Activated T-helper 1 cell treated with anti-CD3 and anti-CD28 coated beads, Interleukin-2, amount 50 U/mL, for 16 hours (primary cell): ENCODE measurements around the gene B3GNT5.
"Not testable (repeated sequence)": the region's sequence is repeated elsewhere in the genome, so short reads cannot be mapped to it uniquely, and the experiment has no call there.

Source experiments
- DNase-seq, 2 donors: peaks; one replicate each; pipeline ENCODE4 v3.0.0-alpha.2; 2020; ENCODE audit warnings: low read depth in 1 of 2, low spot score in 1 of 2

Gene B3GNT5

DNA sequence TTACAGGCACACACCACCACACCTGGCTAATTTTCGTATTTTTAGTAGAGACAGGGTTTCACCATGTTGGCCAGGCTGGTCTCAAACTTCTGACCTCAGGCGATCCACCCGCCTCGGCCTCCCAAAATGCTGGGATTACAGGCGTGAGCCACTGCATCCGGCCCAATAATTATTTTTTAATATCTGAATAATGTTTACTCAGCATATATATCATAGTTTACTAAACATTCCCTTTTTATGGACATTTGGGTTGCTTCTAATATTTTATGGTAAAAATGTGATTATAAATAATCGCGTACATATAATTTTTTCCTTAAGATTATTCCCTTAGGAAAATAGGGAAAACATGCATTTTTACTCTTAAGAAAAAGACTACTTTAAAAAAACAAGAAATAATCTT lies 22.8 kb upstream of the B3GNT5 start:
- not testable (repeated sequence) for DNase-seq

DNA sequence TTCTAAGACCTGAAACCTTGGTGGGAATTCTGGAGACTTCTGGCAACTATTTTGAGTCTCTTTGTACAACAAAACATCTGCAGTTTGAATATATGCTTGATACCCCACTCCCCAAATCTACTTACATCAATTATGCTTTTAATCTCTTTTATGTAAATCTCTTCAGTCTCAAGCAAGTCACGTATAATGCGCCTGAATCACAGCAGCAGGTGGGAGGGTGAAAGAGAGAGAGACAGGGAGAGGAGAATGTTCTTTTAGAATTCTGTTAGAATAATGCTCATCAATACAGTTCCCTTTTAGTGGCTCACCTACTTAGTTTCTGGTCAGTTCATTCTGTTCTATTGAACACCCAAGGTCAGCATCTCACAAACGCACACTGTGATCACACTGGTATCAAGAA lies 22.2 kb upstream of the B3GNT5 start:
- no peak for DNase-seq

DNA sequence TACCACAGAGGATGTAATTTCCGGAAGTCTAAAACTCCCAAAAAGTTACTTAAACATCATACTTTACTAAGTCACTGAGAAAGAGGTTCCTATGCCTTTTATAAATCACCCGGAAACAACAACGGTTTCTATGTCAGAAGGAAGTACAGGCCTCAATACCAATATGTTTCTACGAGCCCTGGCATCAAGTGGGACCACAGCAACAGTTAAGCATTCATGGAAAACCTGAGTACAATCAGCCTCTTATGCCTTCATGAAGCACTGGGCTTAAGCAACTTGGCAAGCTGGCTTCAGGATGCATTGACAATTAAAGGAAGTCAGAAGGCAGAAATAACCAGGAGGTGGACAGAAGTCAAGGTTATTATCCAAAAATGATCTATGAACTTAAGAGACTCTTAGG lies 19.1 kb upstream of the B3GNT5 start:
- DNase-seq = no peak

DNA sequence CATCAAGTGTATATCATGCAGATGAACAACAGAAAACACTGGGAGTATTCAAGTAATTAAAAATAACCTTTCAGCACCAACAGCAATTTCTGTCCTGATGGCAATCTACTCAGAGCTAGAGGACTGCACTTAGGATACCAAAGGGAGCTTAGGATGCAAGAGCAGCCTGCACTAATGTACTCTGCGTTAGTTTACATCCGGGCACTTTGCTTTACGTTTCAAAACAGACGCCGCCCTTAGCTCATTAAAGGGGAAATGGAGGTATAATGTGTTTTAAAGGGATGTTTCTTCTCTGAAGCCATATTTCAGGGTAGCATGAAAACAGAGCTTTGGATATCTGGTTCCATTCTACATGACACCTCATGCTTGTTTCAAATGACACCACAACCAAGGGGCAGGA lies 14.0 kb upstream of the B3GNT5 start:
- no peak for DNase-seq

DNA sequence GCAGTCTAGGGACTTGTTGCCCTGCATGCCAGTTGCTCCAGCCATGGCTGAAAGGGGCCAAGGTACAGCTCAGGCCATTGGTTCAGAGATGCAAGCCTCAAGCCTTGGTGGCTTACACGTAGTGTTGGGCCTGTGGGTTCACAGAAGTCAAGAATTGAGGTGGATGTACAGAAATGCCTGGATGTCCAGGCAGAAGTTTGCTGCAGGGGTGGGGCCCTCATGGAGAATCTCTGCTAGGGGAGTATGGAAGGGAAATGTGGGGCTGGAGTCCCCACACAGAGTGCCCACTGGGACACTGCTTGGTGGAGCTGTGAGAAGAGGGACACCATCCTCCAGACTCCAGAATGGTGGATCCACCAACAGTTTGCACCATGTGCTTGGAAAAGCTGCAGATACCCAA lies 10.6 kb upstream of the B3GNT5 start:
- DNase-seq = no peak

DNA sequence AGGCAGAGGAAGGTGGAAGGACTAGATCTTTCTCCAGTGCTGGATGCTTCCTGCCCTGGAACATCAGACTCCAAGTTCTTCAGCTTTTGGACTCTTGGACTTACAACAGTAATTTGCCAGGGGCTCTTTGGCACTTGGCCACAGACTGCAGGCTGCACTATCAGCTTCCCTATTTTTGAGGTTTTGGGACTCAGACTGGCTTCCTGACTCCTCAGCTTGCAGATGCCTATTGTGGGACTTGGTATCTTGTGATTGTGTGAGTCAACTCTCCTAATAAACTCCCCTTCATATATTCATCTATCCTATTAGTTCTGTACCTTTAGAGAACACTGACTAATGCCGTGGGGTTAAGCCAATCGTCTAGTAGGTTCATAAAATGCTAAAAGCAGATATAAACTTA lies 8.8 kb upstream of the B3GNT5 start:
- no peak for DNase-seq

DNA sequence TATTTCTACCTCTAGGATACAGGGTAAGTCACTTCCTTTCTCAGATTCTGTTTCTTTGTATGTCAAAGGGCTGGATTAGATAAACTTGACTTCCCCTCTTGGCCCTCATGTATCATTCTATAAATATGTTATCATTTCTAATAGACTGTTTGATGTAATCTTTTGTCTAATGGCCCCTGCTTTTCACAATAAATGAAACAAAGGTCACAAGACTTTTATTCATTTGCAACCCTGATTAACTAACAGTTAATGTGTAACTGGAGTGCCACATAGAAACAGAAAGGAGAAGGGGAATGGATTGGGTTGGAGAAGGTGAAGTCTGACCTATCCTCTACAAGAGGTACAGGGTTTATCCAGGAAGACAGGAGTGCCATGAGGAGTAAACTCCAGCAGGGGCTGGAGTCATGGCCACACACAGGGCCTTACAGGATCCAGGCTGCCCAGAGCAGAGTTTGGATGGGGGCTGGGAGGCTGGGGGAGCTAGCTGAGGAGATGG lies 8.0 kb upstream of the B3GNT5 start:
- DNase-seq = no peak

DNA sequence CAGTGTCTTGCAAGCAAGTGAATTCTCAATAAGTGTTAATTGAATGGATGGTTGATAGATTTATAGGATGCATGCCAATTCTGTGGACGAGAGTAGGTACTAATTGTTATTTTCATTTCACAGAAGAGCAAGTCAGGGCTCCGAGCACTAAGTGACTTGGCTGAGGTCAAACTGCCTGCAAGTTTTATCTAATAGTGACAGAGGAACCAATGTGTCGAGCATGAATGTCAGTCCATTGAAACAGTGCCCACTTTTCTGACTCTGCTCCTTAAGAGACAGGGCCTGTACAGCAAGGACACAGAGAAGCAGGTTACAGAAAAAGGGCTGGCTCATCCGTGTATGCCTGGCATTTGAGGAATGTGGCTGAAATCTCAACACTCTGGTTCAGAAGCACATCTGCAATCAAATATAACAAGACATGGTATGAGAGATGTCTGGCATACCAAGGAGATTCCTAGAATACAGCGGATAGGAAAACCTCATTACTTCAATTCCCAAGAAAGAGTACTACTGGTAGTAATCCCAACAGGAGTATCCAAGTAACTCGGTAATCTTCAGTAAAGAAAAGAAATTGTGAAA lies 6.0 kb upstream of the B3GNT5 start:
- DNase-seq = no peak

DNA sequence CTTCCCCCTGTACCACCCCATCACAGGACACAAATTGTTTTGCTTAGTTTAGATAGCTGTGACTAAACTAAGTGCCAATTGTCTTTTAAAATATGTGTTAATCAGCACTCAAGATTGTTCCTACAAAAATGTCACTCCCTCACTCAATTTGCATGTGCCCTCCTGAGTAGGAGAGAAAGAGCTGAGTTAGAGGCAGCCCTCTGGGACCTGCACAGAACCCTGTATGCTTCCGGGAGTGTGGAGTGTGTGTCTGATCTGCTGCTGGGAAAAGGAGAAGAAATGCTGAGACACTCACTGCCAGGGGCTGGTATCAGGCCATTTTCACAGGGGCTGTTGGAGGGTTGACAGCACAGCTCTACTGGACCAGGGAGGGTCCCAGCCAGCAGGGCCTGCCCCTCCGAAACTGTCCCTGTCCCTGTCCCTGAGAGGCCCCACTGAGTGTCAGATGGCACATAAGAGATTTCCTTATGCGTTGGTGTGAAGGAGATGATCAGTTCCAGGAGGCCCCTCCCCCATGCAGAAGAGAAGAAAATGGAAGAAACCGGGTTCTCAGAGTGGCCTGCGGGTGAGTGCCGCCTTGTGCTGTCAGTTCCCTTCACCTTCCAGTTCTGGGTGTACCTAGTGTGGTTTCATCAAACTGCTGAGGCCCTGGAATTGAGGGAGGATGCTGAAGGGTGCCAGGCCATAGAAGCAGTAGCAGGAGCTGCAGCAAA lies 3.9 kb upstream of the B3GNT5 start:
- DNase-seq = no peak

DNA sequence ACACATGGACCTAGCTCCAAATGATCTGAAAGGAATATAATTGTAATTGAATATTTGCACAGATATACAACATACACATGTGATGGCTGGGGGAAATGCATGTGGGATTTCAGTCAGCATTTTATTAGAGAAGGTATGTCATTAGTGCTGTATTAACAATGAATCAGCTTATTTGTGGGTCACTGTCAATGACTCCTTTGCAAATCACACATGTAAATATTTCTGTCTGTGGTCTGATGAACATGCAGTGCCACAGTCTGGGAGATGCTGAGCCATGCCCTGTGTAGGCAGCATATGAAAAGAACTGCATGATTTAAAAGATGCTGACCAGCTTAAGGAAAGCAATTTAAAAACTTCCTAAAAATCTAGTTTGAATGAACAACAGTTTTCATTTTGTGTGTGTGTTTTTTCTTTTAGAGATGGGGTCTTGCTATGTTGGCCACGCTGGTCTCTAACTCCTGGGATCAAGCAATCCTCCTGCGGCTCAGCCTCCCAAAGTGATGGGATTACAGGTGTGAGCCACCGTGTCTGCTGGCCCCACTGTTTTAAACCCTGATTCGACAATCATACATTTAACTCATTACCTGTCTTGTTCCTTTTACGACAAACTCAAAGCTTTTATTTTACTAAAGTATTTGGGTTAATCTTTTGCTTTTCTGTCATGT lies 803 bp upstream of the B3GNT5 start:
- DNase-seq = no peak

DNA sequence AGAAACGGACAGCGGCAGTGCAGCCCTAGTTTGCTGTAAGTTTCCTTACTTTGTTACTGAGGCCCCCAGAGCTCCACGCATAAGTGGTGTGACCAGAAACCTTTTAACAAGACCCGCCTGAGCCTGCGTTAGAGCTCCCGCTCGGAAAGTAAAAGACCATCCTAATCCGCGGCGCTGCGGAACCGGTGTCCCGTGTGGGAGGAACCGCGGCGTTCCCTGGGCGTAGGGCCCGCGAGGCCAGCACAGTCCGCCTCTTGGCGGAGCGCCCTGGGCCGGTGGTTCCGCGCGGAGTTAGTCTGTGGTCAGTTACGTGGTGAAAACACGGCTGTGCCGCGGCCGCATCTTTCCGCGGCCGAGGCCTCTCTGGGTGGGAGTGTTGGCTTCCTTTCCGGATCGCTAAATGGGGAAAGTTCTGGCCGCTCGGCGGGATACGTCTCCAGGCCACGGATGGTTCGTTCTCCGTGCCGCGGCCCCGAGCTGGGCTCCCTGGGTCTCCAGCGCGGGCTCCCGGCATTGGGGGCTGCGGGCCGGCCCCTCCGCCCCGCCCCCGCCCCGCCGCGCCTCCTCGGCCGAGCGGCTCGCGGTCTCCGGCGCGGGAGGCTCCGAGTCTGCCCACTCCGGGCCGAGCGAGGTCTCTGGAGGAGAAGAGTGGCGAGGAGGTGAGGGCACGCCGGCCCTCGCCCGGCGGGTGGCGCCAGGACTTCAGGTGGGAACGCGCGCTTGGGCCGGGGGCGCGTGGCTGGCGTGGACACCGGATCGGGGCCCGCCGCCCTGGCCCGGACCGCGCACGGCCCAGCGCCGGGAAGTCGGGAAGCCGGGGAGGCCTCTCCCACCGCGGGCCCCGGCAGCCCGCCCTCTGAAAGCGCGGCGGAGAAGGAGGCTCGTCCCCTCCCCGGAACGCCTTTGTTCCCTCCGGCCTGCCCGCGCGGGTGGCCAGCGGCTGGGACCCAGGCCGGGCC lies 754 bp downstream of the B3GNT5 start:
- no peak for DNase-seq

DNA sequence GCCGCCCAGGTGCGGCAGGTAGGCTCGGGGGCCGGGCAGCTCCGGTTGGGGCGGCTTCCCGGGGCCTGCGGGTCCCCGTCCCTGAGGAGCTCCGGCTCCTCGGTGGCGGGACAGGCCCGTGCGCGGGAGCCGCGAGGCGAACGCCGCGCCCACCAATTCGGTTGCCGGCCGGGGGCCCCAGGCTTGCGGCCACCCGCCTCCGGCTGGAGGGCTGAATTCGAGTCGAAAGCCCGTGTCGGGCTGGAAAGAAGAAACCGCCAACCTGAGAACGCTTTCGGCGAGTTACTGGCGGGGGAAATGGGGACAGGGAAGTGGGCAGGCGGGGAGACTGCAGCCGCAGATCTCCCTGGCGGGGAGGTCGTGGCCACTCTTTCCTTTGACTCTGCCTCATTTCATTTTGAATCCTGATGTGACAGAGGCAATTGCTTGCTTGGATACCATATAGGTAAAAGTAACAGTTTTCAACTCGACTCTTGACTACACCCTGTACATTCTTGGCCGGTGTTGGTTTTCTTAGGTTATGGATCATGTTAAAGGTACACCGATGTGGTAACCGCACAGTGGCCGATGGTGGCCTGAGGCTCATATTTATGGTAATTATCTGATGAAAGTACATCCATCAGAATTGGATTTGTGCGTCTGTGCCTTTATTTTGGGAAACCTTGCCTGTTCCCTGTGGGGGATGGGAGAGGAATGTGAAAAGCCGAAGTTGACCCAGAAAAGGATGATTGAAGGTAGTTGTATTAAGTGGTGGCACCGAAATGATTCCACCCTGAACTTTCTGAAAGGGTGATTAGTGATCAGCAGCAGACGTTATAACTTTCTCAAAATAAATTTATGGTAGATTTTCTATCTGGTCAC lies 1.7 kb downstream of the B3GNT5 start:
- no peak for DNase-seq

DNA sequence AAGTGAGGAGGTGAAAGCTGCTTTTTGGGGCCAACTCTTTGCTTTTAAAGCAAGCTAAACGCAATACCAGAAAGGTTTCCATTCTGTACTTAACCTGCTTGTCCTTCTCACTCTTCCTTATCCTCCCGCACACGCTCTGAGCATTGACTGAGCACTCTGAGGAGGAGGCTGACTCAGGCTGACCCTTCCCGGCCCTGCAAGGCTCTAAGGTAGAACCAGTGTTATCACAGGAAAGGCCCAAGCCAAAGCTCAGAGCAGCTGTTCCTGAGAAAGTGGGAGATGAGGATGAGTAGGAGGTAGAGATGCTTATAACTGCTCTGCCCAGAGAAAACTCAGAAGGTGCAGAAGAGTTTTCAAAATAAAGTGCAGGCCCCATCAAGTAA lies 2.3 kb downstream of the B3GNT5 start:
- no peak for DNase-seq

DNA sequence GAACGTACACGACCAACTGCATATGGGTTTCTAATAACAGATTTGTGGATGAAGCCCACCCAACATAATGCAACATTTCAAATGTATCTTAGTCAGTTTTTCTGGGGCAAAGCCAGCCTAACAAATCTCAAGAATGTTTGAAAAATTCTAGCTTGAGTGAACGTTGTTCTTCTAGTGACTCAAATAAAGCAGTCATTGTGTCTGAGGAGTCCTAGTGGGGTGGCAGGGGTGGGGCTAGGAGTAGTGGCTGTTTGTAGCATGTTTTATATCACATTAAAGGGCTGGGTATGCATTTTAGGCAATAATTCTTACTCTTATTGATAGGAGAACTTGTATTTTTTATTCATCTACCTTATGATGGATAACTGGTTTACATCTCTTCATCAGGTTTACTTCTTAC lies 6.0 kb downstream of the B3GNT5 start:
- DNase-seq = no peak

DNA sequence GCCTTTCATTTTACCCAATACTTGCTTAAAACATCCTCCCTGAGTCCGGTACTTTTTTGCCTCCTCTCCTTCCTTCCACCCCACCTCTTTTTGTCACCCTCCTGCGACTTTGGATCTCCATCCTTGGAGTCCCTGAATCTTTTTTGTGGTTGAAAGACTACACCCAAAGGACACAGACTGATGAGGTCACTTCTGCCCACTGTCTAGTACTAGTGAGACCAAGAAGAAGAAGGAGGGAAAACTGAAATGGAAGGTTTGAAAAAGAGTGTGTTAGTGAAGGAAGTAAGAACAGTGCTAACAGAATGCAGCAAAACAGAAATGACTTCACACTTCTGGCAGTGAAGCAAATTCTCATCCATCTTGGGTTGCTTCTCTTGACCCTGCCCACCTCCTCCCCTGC lies 6.6 kb downstream of the B3GNT5 start:
- DNase-seq = no peak

DNA sequence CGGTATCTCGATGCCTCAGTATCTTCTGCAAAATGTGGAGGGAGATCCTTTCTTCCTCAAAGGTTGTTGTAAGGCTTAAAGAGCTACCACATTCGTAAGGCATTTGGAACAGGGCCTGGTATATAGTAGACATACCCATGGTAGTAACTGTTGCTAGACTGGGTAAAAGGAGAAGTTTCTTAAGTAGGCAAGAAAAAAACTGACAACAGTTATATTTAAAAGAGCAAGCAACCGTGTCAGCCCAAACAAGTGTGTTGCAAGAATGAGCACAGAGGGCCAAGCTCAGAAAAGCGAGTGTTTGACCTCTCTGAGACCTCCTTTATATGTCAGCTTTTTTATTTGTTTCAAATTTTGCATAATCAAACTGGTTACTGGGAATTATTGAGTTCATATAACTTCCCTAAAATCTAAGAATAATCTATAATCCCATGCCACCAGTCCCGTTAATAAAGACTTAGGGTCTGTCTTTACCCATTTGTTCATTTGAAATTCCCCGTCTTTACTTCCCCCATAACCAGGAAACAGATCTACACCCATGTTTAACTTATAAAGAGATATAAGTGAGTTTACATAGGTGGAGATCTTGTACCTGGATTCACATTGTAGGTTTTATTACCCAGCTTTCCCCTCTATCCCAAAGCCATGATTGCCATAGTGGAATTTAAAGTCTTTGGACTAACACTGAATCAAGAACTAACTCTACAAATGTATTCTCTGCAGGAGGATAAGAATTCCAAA lies 7.3 kb downstream of the B3GNT5 start:
- DNase-seq = no peak

DNA sequence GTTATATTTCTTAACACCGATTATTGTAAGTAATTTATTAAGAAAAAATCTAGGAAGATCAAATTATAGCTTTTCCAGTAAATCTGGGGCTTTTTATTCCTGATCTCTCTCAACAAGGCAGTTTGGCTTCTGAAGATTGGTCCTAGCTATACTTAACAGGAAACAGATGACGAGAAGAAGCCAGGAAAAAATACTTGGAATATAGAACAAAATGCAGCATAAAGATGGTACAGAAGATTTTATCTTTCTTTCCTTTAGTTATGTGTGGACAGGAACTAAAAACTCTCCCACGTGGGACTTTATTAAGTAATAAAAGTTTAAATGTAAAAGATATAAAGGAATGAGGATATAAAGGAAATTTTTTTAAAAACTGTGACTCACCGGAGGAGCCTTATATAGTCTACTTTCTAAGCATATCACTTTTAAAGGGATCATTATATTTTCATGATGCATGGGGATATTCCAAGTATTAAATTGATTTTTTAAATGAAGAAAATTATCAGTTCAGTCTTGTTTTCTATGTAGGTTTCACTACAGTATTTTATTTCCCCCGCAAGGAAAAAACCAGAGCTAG lies 8.2 kb downstream of the B3GNT5 start:
- DNase-seq = no peak

DNA sequence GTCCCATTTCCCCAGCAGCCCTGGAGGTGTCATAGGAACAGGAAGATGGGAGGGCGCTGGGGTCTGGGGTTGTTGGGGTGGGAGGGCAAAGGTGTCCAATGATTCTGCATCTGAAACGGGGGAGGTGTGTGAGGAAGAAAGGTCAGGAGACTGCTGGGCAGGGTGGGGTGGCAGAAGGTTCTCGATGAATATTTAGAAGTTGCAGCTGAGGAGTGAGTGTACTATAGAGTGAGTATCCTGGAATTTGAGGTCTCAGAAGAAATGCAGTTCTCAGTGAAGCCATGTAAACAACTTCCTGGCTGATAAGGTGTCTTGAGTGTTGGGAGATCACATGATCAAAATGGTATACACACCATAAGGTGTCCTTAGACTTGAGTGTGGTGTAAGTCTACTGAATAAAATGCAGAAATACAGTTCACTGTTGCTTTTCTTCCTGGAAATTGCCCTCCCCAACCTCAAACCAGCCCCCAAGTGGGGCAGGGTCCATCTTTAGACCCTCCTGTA lies 9.9 kb downstream of the B3GNT5 start:
- DNase-seq = no peak

DNA sequence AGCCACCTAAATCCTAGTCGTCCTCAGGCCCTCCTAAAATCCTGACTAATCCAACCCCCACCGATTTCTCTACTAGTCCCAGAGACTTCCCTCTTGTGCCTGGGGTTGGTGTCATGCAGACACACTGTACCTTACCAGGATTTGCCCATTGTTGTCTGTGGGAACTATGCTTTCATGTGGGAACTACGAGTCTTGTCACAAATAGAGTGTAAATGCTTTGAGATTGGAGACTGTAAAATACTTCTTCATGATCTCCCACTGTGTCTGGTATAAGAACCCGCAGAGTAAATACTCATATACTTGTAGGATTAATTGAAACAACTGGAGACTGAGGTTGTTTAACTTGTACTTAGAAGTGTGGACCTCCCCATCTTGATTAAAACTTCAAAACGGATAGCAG lies 11.2 kb downstream of the B3GNT5 start:
- no peak for DNase-seq
